Left ventricle myocardium superior (tissue), 1 donor: ENCODE data around the gene SLC25A22. TPM values are rescaled to one million over a fixed set of nuclear protein-coding genes. Genes with fewer than 3 reads are reported as not detected.

Experiments used
- ATAC-seq: fragments of 200-7000 bp; cut with Tn5 transposase; one replicate; pipeline ENCODE4 v1.9.1; 2020; ENCODE audit warnings: mild to moderate bottlenecking, moderate library complexity
- DNase-seq: peaks from one replicate; pipeline ENCODE4 v3.0.0-alpha.2; 2020
- intact Hi-C: fragments of 100-400 bp; cut with micrococcal nuclease; formaldehyde crosslinking; loops from one replicate; pipeline ENCODE4 v1.11.0; 2022
- total RNA-seq: library from RNA; stranded (reverse); fragmentation: NEBNext Ultra II Directional; extraction: Animal tissue kit (Norgen Biotek cat#: 25700); gene quantifications from one replicate; pipeline ENCODE4 v1.2.1, GENCODE V29; 2021
- donor health status: DM: no; HTN: yes; CAD: no; lungs with severe emphysema.

SLC25A22 gene
- total RNA-seq, 1 donor from 2014 or later: 3.5 TPM

DNA sequence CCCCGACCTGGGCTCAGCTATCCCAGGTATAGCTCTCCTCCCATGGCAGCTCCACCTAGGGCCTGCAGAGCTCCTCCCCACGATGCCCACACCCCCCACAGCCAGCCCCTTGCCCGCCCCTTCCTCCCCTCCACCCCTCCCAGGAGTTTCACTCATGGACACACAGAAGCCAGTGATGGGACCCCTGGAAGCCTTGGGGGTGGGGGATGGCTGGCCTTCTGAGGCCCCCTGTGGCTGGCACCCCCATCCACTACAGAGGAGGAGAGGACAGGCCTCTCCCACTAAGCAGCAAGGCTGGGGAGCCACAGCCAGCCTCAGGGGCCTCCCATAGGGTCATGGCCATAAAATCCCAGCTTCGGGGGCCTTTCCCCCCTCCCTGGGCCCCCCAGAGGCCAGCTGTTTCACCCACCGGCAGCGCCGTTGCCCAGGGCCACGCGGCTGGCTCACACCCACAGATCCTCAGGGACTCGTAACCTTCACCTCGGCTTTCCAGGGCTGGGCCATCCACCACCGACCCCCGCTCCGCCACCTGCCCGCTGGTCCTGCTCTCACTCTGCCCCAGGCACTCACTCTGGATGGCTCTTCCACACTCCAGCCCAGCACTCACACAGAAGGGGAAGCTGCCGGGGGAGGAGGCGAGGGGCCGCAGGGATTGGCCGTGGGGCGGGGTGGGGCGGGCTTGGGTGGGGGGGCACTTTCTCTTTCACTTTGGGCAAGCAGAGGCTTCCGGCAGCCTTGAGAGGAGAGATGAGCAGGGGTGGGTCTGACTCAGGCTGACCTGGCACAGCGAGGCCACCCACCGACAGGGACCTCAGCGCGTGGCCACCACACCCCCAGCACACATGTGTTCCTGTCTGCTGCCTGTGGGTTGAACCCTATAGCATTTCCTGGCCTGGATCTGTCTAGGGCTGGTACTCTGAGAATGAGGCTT is 2.2 kb downstream of the SLC25A22 start:
- intact Hi-C loops: no loop called here
- DNase-seq (peak; percentile 81), ATAC-seq (peak; percentile 57)

- DNase-seq (peak; percentile 34), ATAC-seq (no peak)
- intact Hi-C loops: no loop called here
Measured at GRCh38 chr11:794766-795633, 3.1 kb downstream of the SLC25A22 start.

DNA sequence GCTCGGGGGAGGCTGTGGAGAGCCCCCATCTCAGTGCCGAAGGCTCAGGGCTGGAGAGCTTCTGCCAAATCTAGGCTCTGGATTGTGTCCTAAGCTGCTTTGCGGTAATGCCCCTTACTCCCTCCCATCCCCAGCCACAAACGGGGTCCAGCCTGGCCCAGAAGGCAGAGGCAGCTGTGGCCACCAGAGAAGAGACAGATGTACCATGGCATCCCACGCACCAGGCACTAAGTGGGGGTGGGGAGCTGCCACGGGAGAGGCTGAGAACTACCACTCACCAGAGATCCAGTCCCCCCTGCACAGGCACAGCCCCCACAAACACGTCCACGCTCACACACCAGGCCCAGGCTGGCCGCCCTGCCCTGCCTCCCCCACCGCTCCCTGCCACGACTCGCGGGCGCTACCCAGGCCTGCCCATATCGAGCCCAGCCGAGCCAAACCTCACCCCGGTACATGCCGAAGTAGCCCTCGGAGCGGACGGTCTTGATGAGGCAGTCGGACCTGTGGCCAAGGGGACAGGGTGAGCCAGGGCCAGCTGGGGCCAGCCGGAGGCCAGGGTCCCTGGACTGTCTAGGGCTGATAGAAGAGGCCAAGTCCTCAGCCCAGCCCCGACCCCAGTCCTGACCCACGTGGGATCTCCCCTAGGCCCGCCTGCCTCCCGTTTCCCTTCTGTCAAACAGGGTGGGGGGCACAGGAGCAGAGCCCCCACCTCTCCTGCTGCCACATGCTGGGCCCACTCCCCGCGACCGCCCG is 3.9 kb downstream of the SLC25A22 start:
- no peak for ATAC-seq
- no peak for DNase-seq
- intact Hi-C loops: no loop called here

GRCh38 chr11:793556-793955 is 4.5 kb downstream of the SLC25A22 start:
- ATAC-seq (no peak), DNase-seq (no peak)
- intact Hi-C loops: no loop called here

GRCh38 chr11:792873-793272 is 5.2 kb downstream of the SLC25A22 start:
- intact Hi-C loops: no loop called here
- ATAC-seq (no peak), DNase-seq (no peak)

DNA sequence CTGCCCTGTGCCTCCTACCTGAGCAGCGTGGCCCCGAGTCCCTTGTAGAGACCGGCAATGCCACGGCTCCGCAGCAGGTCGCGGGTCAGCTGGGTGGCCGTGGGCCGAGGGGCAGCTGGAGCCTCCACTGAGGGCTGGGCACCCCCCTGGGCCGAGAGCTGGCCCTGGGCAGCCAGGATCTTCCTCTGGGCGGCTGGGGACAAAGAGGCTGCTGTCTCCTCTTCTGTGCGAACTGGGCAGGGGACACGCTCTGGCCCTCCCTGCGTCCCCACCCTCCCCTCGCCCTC is 5.6 kb downstream of the SLC25A22 start:
- intact Hi-C loops: no loop called here
- ATAC-seq (no peak), DNase-seq (no peak)

DNA sequence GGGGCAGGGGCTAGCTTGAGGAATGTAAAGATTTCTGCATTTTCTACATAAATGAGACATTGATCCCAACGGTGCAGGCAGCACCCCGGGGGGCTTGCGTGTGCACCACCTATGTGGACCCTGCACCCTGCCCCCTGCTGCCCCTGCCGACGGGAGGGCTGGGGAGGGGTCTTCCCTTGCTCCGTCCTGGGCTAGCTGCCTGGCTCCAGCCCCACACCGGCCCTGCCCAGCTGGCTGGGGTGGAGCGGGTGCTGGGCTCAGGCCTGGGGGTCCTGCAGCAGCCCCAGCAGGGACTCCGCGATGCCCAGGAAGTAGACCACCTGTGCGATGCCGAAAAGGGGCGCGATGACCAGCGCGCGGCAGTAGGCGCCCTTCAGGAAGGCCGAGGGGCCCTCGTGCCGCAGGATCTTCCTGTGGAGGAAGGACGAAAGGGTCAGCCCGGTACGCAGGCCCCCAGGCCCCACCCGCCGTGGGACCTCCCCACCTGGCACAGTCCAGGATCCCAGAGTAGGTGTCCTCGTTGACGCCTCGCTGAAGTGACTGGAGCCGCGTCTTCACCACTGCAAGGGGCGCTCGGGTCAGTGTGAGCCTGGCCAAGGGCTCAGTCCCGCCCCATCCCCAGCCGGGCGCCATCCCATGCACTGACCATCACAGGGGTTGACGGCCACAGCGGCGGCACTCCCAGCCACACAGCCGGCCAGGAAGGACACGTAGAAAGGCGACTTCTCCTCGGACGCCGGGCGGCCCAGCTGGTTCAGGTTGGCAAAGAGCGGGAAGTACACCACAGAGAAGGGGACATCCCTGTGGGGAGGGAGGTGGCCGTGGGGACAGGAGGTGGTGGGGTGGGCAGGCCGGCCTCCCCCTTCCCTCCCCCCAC is 6.2 kb downstream of the SLC25A22 start:
- DNase-seq (no peak), ATAC-seq (no peak)
- intact Hi-C loops: no loop called here

DNA sequence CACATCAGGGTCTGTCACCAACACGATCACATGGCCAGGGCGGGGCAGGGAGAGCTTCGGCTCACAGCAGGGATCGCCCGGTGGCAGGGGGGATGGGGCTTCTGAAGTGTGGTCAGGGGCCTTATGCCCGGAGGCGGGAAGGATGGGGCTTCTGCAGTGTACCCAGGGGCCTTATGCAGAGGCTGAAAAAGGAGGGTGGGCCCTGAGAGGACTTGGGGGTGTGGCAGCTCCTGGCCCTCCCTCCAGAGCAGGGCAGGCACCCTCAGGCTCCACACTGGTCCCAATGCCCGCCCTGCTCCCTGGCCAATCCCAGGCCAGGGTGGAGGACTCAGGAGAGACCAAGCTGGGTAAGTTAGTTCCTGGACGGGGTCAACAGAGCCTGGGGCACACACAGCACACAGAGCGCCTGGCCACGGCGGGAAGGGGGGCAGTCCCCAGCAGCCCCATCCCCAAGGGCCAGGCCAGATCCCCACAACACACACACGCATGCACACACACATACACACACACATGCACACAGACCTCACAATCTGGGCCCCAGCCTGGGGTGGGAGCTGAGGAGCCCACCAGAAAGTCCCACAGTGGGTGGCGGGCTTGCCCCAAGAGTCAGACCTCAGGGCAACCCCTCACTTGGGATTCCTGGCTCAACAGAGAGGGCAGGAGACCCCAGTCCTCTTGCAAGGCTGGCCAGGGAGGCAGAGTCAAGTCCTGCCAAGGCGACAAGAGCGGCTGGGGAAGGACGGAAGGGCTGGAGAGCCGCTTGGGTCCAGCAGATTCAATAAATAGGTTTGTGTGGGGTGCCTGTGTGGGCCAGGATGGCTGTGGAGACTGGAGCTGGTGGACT is 7.1 kb downstream of the SLC25A22 start:
- ATAC-seq (no peak), DNase-seq (peak; percentile 23)
- intact Hi-C loops: no loop called here

- intact Hi-C loops: no loop called here
- DNase-seq: peak; percentile 64
- ATAC-seq: peak; percentile 22
Measured at GRCh38 chr11:789943-790342, 8.1 kb downstream of the SLC25A22 start, which contains the start of gene CEND1. TSS of gene CEND1 (minus strand) at chr11:790090. CDS start at chr11:788576, 1,514 bp downstream.

DNA sequence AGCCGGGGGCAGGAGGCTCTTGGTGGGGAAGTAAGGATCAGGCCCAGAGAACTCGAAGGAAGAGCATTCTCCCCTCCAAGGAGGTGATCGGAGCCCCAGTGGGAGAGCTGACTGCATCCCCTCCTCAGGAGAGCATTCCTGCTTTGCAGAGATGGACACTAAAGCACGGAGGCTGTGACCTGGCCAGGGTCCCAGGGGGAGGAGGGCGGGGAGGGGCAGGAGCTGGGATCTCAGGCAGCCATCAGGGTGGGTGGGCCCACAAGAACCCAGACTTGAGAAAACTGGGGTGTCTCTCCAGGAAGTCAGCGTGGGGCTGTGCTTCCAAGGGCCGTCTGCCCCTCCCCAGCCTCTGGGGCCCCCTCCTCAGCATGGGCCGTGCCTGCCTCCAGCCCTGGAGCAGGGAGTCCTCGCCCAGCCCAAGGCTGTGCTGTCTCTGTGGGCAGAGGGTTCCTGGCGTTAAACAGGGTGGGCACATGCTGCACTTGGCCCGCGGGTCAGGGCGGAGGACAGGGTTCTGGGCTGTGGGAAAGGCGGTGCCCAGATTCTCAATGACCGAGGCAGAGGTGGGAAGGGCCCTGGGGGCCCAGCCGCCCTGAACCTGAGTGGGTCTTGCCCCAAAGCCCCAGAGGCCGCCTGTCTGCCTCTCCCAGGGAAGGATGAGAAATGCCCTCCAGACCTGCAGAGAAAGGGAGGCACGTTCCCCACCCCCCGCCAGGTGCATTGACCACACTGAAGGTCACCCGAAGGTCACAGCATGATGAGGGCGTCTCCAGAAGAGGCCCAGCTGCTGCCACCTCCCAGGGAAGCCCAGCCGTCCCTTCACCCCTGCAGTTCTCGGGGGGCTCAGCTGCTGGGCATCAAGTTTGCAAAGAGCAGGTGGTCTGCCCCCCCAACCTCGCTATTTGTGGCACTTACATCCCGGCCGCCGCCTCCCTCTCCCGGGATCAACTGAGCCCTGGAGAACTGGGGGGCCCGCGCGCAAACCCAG is 8.8 kb downstream of the SLC25A22 start:
- ATAC-seq (no peak), DNase-seq (no peak)
- intact Hi-C loops: no loop called here

DNA sequence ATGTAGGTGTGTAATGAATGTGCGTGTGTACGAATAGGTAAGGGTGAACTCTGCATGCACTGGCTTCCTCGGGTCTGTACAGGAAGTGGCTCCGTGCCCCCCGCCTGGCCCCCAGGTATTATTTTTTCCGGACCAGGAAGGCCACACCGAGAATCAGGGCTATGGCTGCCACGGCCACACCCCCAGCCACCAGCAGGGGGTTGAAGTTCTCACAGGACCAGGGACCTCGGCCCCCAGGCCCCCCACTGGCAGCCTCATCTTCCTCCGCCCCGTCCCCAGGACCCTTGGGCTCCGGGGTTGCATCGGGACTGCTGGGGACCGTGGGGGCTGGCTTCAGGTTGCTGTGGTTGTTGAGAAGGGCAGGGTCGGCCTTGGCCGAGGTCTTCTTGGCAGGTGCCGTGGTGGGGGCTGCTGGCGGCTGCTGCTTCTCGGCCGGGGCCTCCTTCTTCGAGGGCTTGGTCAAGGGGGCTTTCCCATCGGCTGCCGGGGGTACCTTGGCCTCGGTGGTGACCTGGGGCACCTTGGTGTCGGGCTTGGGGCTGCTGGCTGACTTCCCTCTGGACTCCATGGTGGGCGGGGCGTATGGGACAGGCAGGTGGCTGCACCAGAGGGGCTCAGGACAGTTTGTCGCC is 10.0 kb downstream of the SLC25A22 start:
- ATAC-seq (no peak), DNase-seq (no peak)
- intact Hi-C loops: no loop called here

- no peak for DNase-seq
- intact Hi-C loops: no loop called here
- ATAC-seq: no peak
Measured at GRCh38 chr11:787084-787675, 10.9 kb downstream of the SLC25A22 start.

DNA sequence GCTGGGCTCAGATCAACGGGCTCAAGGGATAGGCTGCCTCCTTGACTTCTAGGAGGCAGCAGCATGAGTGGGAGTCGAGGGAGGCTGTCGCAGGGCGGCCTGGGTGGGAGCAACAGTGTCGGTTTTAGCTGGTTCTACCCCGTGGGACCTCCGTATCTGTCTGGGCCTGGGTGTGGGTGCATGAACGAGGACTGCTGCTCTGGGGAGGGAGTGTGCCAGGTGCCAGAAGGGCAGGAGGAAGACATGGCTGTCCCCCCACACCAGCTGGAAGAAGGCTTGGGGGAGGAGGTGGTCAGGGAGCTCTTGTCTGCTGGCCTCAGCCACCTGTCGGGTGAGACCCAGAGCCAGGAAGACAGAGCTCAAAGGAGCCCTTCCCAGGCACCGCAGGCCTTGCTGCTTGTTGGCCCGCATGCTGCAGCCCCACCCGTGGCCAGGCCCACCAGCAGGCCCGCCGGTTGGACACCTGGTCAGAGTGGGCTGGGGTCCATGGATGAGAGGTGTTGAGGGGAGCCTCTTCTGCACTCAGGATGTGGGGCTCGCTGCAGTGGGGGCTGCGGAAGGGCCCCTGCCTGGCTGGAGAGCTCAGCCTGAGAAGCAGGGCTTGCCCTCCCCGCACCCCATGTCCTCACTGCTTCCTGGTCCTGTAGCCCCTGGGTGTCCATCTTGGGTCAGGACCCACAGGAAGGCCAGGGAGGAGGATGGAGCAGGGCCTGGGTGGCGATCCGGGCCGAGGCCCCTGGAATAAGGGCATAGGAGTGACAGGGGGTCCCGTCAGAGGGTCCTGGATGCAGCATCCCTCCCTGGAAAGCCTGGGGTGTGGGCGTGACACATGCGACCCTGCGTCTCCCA is 11.6 kb downstream of the SLC25A22 start:
- ATAC-seq (no peak), DNase-seq (no peak)

GRCh38 chr11:783581-784015 is 14.5 kb downstream of the SLC25A22 start:
- intact Hi-C loops: no loop called here
- peak; percentile 81 for ATAC-seq
- peak; percentile 84 for DNase-seq

More for the DNA sequence above, 11.6 kb downstream of the SLC25A22 start:
- intact Hi-C loops: no loop called here
